IMR-90 (cell line): ENCODE results near the gene SERPINA5.

Experiments used
- BHLHE40 ChIP-seq: fragments of 150-350 bp; IDR thresholded peaks from 2 replicates; pipeline ENCODE4 v1.6.1; 2016; ENCODE audit warnings: mild to moderate bottlenecking, low read depth, low read length
- CEBPB ChIP-seq: IDR thresholded peaks from 2 replicates; pipeline ENCODE4 v1.6.1; 2012; ENCODE audit warnings: low read depth, low read length, improper control_type of control experiment
- FOS ChIP-seq: fragments of 150-350 bp; IDR thresholded peaks from 2 replicates; pipeline ENCODE4 v1.6.1; 2016; ENCODE audit warnings: low read depth, low read length
- POLR2A ChIP-seq: IDR thresholded peaks from 2 replicates; pipeline ENCODE4 v1.6.1; 2012; ENCODE audit warnings: mild to moderate bottlenecking, low read depth, low read length
- SMC3 ChIP-seq: fragments of 150-350 bp; IDR thresholded peaks from 2 replicates; pipeline ENCODE4 v1.6.1; 2016; ENCODE audit warnings: low read depth, mild to moderate bottlenecking, antibody characterized with exemption, low read length, moderate library complexity
- TF ChIP-seq, protein P1 (sequence below): conservative IDR thresholded peaks from 2 replicates; pipeline ENCODE4 v1.5.1; 2012; ENCODE audit warnings: mild to moderate bottlenecking, low read depth, low read length, improper control_type of control experiment

DNA sequence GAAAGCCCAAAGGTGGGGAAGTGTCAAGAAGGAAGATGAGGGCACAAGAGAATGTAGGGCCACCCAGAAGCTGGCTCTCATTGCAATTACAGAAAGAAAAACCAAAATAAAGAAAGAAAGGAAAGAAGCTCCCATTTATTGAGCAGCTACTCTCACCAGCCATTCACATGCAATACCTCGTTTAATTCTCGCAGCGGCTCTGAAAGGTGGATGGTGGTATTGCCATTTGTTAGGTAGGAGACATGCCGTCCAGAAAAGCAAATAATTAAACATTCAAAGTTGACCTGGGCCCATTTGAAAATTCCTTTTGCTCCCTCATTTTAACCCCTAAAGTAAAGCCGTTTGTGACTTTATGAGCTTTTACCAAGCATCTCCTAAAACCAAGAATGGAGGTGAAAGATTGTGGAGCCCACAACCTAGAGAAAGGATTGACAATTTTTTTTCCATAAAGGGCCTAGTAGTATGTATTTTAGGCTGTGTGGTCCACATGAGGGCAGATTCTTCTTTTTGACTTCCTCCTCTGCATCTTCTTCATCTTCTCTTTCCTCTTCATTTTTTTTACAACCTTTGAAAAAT, 36.2 kb downstream of the SERPINA5 start:
- TF ChIP-seq, protein P1, sequence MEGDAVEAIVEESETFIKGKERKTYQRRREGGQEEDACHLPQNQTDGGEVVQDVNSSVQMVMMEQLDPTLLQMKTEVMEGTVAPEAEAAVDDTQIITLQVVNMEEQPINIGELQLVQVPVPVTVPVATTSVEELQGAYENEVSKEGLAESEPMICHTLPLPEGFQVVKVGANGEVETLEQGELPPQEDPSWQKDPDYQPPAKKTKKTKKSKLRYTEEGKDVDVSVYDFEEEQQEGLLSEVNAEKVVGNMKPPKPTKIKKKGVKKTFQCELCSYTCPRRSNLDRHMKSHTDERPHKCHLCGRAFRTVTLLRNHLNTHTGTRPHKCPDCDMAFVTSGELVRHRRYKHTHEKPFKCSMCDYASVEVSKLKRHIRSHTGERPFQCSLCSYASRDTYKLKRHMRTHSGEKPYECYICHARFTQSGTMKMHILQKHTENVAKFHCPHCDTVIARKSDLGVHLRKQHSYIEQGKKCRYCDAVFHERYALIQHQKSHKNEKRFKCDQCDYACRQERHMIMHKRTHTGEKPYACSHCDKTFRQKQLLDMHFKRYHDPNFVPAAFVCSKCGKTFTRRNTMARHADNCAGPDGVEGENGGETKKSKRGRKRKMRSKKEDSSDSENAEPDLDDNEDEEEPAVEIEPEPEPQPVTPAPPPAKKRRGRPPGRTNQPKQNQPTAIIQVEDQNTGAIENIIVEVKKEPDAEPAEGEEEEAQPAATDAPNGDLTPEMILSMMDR, result no peak
- no peak for TF ChIP-seq CEBPB
- no peak for TF ChIP-seq SMC3
- TF ChIP-seq FOS, result no peak
- no peak for TF ChIP-seq POLR2A
- TF ChIP-seq BHLHE40, result no peak
